ENCODE results near the gene MPHOSPH9.
"Not testable (repeated sequence)": the region's sequence is repeated elsewhere in the genome, so short reads cannot be mapped to it uniquely, and the experiment has no call there.

Gene MPHOSPH9

DNA sequence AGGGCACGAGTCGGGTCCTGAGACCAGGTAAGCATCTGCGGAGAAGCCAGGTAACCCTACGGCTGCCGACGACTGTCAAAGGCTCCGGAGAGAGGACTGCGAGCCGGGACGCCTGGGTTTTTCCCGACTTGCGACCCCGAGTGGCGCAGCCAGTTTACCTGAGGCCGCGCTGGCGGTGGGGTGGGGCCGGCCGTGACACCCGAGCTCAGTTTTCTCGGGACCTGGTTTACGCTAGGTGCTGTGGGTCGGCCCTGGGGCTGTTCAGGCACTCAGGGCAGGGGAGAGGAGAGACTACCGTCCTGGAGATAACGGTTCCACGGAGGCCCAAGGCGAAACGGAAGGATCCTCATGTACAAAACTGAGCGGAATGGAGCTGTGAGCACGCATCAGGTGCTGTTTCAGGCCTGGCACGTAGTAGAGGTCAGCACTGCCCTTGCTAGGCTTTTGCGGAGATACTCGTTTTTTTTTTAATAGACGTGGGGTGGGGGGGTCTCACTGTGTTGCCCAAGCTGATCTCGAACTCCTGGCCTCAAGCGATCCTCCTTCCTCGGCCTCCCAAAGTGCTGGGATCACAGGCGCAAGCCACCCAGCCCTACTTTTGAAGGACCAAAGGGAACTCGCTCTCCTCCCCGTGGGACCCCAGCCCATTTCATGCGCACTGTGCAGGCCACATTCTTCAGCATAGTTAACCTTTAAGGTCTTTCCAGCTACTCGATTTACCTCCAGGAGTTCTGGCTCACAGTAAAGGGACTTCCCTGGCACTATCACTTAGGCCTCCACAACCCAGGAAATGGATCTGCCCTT is 766 bp upstream of the MPHOSPH9 start:
- peaks cover 6% of the 10 kb centered on the region for H3K4me1 ChIP-seq (ENCODE audit: control insufficient read depth, insufficient read depth, low read length)
- H3K36me3 ChIP-seq (ENCODE audit: control insufficient read depth, insufficient read depth, low read length), result no peaks in the 10 kb centered on the region
- H3K4me3 ChIP-seq (ENCODE audit: low read length), result peak overlapping the region; percentile 95
- no peaks in the 10 kb centered on the region for H3K27me3 ChIP-seq (ENCODE audit: control insufficient read depth, insufficient read depth, low read length)
- peak overlapping the region; percentile 88 for H3K9ac ChIP-seq (ENCODE audit: low read length)
- H3K9me3 ChIP-seq (ENCODE audit: control insufficient read depth, low read length), result no peaks in the 10 kb centered on the region

DNA sequence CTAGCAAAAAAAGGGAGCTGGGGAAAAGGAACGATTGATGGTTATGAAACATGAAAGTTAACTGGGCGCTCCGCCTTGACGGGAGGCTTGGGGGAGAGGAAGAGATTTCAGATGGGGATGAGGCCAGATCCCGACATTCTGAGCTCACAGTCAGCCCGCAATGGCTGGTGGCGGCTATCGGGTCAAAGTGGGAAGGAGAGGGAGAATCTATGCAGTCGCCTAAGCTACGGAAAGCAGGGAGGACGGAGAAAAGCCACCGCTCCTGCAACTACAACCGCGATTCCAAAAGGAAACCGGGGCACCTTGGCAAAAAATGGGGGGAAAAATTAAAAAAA is 502 bp downstream of the MPHOSPH9 start:
- Histone ChIP-seq H3K9ac (ENCODE audit: low read length) (peak overlapping the region; percentile 91), H3K4me1 (ENCODE audit: control insufficient read depth, insufficient read depth, low read length) (peaks cover under 1% of the 10 kb centered on the region), H3K9me3 (ENCODE audit: control insufficient read depth, low read length) (no peaks in the 10 kb centered on the region), H3K27me3 (ENCODE audit: control insufficient read depth, insufficient read depth, low read length) (no peaks in the 10 kb centered on the region), H3K4me3 (ENCODE audit: low read length) (peak overlapping the region; percentile 95), H3K36me3 (ENCODE audit: control insufficient read depth, insufficient read depth, low read length) (no peaks in the 10 kb centered on the region)

DNA sequence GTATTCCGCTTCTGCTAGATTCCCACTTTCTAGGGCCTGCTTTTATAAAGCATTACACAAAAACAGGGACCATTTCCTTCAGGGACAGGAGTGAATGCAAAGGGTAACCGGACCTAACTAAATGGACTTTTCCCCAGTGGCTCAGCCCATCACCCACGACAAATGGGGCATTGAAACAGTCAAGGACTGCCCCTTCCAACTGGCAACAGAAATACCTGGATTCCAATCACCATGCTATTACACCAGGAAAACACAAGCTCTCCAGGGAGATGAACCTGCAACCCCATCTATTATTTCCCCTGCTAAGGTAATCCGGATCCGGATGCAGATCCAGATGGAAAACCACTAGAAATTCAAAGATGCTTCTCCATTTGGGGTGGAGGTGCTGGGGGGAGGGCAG is 1.0 kb downstream of the MPHOSPH9 start:
- Histone ChIP-seq H3K4me3 (ENCODE audit: low read length) (peak overlapping the region; percentile 95), H3K36me3 (ENCODE audit: control insufficient read depth, insufficient read depth, low read length) (no peaks in the 10 kb centered on the region), H3K4me1 (ENCODE audit: control insufficient read depth, insufficient read depth, low read length) (no peaks in the 10 kb centered on the region), H3K9me3 (ENCODE audit: control insufficient read depth, low read length) (no peaks in the 10 kb centered on the region), H3K9ac (ENCODE audit: low read length) (peak overlapping the region; percentile 91), H3K27me3 (ENCODE audit: control insufficient read depth, insufficient read depth, low read length) (no peaks in the 10 kb centered on the region)

DNA sequence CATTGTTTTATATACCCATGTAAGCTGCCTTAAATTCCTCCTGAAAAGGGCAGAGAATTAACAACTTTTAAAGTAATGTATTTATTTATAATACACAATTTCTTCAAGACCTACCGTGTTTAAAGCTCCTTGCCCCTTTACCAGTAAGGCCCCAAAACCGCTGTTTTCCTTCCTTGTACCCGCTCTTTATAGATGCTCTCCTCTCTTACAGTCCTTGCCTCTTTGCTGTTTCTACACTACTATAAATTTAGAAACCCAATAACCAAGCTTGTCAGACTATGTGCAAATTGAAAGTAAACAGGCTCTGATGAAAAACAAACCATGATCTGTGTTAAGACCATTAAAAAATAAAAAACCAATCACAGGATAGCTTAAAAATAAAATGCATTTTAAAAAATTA is 3.9 kb downstream of the MPHOSPH9 start:
- Histone ChIP-seq H3K4me3 (ENCODE audit: low read length) (no peak overlapping the region), H3K4me1 (ENCODE audit: control insufficient read depth, insufficient read depth, low read length) (no peaks in the 10 kb centered on the region), H3K9ac (ENCODE audit: low read length) (no peak overlapping the region), H3K27me3 (ENCODE audit: control insufficient read depth, insufficient read depth, low read length) (no peaks in the 10 kb centered on the region), H3K36me3 (ENCODE audit: control insufficient read depth, insufficient read depth, low read length) (no peaks in the 10 kb centered on the region), H3K9me3 (ENCODE audit: control insufficient read depth, low read length) (no peaks in the 10 kb centered on the region)

DNA sequence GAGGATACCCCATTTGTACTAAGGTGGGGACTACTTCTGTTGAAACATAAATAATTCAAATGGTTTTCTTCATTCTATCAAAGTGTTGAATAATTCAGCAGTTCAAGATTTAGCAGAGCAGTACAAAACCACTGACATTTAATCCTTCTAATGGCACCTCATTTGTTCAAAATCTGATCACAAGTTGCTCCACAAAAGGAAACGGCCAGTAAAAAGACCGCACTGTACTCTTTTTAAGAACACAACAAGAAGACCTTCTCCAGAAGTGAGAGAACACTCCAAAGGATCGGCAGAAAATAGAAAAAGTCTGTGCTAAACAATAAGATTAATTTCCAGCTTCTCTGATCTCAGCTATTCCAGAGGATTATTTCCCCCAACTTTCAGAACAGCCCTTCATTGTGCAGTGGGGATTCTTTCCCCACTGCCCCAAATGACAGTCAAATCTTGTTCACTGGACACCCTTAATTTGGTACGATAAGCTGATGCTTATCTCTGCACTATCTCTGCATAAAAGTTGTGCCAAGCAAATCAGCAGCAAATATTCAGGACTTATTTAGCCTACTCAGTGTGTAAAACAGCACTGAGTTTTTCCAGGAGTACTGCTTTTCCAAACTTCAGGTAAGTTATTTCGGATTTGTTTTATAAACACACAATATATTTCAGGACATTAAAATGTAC is 5.2 kb downstream of the MPHOSPH9 start:
- H3K4me1 ChIP-seq (ENCODE audit: control insufficient read depth, insufficient read depth, low read length), result no peaks in the 10 kb centered on the region
- H3K9me3 ChIP-seq (ENCODE audit: control insufficient read depth, low read length), result no peaks in the 10 kb centered on the region
- no peaks in the 10 kb centered on the region for H3K27me3 ChIP-seq (ENCODE audit: control insufficient read depth, insufficient read depth, low read length)
- no peak overlapping the region for H3K4me3 ChIP-seq (ENCODE audit: low read length)
- H3K9ac ChIP-seq (ENCODE audit: low read length), result no peak overlapping the region
- no peaks in the 10 kb centered on the region for H3K36me3 ChIP-seq (ENCODE audit: control insufficient read depth, insufficient read depth, low read length)

DNA sequence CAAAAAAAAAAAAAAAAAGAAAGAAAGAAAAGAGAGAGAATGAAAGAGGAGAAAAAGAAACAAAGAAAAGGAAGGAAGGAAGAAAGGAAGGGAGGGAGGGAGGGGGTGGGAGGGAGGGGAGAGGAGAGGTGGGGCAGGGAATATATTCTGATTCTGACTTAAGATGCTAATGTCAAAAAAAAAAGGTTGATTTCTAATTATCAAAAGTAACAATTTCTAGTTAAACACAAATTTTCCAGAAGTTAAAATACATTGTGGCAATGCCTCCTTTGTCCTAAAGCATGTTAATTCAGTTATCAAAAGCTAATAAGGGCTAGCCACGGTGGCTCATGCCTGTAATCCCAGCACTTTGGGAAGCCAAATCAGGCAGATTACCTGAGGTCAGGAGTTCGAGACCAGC is 7.5 kb downstream of the MPHOSPH9 start:
- no peak overlapping the region for H3K9ac ChIP-seq (ENCODE audit: low read length)
- no peaks in the 10 kb centered on the region for H3K27me3 ChIP-seq (ENCODE audit: control insufficient read depth, insufficient read depth, low read length)
- no peaks in the 10 kb centered on the region for H3K36me3 ChIP-seq (ENCODE audit: control insufficient read depth, insufficient read depth, low read length)
- H3K4me1 ChIP-seq (ENCODE audit: control insufficient read depth, insufficient read depth, low read length), result no peaks in the 10 kb centered on the region
- H3K9me3 ChIP-seq (ENCODE audit: control insufficient read depth, low read length), result no peaks in the 10 kb centered on the region
- H3K4me3 ChIP-seq (ENCODE audit: low read length), result no peak overlapping the region

DNA sequence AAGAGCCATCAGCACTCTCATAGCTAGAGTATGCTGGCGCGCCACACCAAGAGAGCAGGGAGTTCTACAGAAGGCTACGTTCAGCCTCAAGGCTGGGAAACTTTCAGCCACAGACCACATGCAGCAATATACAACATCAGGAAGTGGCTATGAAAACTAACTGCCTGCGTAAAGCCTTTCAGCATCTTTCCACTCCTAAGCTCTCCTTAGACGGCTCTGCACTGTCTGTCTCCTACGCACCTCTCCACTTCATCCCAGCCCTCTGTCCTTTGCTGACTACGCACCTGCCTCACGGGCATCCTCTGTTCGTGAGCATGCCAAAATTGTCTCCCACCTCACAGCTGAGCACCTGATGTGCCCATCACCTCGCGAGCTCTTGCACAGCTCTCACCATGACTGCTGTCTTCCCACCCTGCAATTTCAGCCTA is 9.7 kb downstream of the MPHOSPH9 start:
- H3K36me3 ChIP-seq (ENCODE audit: control insufficient read depth, insufficient read depth, low read length), result no peaks in the 10 kb centered on the region

DNA sequence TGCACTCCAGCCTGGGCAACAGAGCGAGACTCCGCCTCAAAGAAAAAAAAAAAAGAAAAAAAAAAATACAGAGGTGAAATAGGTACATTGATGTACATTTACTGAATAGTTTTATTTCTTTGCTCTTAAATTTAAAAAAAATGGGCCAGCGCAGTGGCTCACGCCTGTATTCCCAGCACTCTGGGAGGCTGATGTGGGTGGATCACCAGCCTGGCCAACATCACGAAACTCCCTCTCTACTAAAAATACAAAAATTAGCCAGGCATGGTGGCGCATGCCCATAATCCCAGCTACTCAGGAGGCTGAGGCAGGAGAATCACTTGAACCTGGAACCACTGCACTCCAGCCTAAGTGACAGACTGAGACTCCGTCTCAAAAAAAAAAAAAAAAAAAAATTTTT is 25.1 kb downstream of the MPHOSPH9 start:
- H3K4me3 ChIP-seq (ENCODE audit: low read length); H3K9ac ChIP-seq (ENCODE audit: low read length); H3K4me1 ChIP-seq (ENCODE audit: control insufficient read depth, insufficient read depth, low read length); H3K9me3 ChIP-seq (ENCODE audit: control insufficient read depth, low read length); H3K36me3 ChIP-seq (ENCODE audit: control insufficient read depth, insufficient read depth, low read length); H3K27me3 ChIP-seq (ENCODE audit: control insufficient read depth, insufficient read depth, low read length): not testable (repeated sequence)

More for the DNA sequence above, 9.7 kb downstream of the MPHOSPH9 start:
- Histone ChIP-seq H3K9ac (ENCODE audit: low read length) (no peak overlapping the region), H3K4me1 (ENCODE audit: control insufficient read depth, insufficient read depth, low read length) (no peaks in the 10 kb centered on the region), H3K9me3 (ENCODE audit: control insufficient read depth, low read length) (no peaks in the 10 kb centered on the region), H3K27me3 (ENCODE audit: control insufficient read depth, insufficient read depth, low read length) (no peaks in the 10 kb centered on the region), H3K4me3 (ENCODE audit: low read length) (no peak overlapping the region)

DNA sequence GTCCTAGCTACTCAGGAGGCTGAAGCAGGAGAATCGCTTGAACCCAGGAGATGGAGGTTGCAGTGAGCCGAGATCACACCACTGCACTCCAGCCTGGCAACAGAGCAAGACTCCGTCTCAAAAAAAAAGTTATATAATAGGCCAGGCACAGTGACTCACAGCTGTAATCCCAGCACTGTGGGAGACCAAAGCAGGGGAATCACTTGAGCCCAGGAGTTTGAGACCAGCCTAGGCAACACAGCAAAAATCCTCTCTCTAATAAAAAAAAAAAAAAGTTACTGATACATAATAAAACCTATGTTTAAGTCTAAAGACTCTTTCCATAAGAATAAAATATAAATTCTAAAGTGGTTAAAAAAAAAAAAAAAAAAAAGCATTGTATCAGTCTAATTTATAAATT is 26.1 kb downstream of the MPHOSPH9 start:
- H3K36me3 ChIP-seq (ENCODE audit: control insufficient read depth, insufficient read depth, low read length); H3K4me1 ChIP-seq (ENCODE audit: control insufficient read depth, insufficient read depth, low read length); H3K9ac ChIP-seq (ENCODE audit: low read length); H3K9me3 ChIP-seq (ENCODE audit: control insufficient read depth, low read length); H3K4me3 ChIP-seq (ENCODE audit: low read length); H3K27me3 ChIP-seq (ENCODE audit: control insufficient read depth, insufficient read depth, low read length): not testable (repeated sequence)

DNA sequence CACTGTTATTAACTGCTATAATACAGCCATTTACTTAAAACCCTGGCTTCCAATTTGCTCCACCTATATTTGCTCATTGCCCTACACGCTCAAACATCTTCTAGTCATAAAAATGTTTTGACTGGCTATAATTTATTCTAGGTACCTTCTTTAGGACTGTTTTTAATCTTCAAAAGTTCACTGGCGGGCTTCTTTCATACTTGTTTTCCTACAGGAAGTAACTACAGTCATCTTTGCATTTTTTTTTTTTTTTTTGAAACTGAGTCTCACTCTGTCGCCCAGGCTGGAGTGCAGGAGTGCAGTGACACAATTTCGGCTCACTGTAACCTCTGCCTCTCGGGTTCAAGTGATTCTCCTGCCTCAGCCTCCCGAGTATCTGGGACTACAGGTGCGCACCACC is 32.5 kb downstream of the MPHOSPH9 start:
- H3K4me3 ChIP-seq (ENCODE audit: low read length), result no peak overlapping the region
- no peaks in the 10 kb centered on the region for H3K36me3 ChIP-seq (ENCODE audit: control insufficient read depth, insufficient read depth, low read length)
- no peaks in the 10 kb centered on the region for H3K27me3 ChIP-seq (ENCODE audit: control insufficient read depth, insufficient read depth, low read length)
- no peak overlapping the region for H3K9ac ChIP-seq (ENCODE audit: low read length)
- no peaks in the 10 kb centered on the region for H3K4me1 ChIP-seq (ENCODE audit: control insufficient read depth, insufficient read depth, low read length)
- H3K9me3 ChIP-seq (ENCODE audit: control insufficient read depth, low read length), result no peaks in the 10 kb centered on the region

DNA sequence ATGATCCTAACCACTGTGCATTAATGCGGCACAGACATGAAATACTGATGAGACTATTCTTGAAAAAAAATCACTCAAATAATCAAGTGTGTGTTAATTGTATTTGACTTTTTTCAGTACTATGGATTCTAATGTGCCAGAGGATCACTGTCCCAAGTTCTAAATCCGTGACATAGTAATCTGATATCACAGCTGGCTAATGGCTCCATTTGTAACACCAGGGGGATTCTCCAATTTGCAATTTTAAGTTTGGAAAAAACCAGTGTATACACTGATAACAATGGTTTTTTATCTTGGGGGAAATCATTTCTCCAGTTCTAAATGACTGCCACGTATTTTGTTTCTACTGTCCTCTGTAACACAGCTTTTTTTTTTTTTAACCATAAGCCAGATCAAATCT is 33.0 kb downstream of the MPHOSPH9 start:
- Histone ChIP-seq H3K36me3 (ENCODE audit: control insufficient read depth, insufficient read depth, low read length) (no peaks in the 10 kb centered on the region), H3K4me1 (ENCODE audit: control insufficient read depth, insufficient read depth, low read length) (no peaks in the 10 kb centered on the region), H3K9ac (ENCODE audit: low read length) (no peak overlapping the region), H3K27me3 (ENCODE audit: control insufficient read depth, insufficient read depth, low read length) (no peaks in the 10 kb centered on the region), H3K9me3 (ENCODE audit: control insufficient read depth, low read length) (no peaks in the 10 kb centered on the region), H3K4me3 (ENCODE audit: low read length) (no peak overlapping the region)

DNA sequence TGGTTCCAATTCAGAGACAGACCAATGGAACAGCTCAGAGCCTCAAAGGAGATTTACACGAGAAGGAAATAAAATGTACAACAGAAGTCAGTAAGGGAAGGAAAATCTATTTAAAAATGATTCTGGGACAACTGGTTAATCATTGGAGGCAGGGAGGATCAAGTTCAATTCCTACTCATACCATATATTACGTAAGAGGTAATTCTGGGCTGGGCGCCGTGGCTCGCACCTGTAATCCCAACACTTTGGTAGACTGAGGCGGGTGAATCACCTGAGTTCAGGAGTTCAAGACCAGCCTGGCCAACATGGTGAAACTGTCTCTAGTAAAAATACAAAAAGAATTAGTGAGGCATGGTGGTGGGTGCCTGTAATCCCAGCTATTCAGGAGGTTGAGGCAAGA is 45.3 kb downstream of the MPHOSPH9 start:
- no peaks in the 10 kb centered on the region for H3K4me1 ChIP-seq (ENCODE audit: control insufficient read depth, insufficient read depth, low read length)
- H3K9ac ChIP-seq (ENCODE audit: low read length), result no peak overlapping the region
- no peaks in the 10 kb centered on the region for H3K36me3 ChIP-seq (ENCODE audit: control insufficient read depth, insufficient read depth, low read length)

More for the DNA sequence above, 45.3 kb downstream of the MPHOSPH9 start:
- H3K27me3 ChIP-seq (ENCODE audit: control insufficient read depth, insufficient read depth, low read length), result no peaks in the 10 kb centered on the region
- H3K4me3 ChIP-seq (ENCODE audit: low read length), result no peak overlapping the region
- H3K9me3 ChIP-seq (ENCODE audit: control insufficient read depth, low read length), result no peaks in the 10 kb centered on the region

Data from mucosa of stomach (tissue), 1 donor.